Transverse colon (tissue), 4 donors: ENCODE results near the gene JAG1.

Experiments
- CTCF ChIP-seq, 5 experiments: fragments of 200-600 bp in 3 of 5; fragments of 450-650 bp in 2 of 5; sonication (generic) in 3 of 5; IDR thresholded peaks; 1 replicate in 2 of 5; 2 replicates in 3 of 5; pipeline ENCODE4 v1.5.1; 2016 to 2017; ENCODE audit warnings: antibody characterized with exemption in 5 of 5, inconsistent platforms in 3 of 5, mild to moderate bottlenecking in 2 of 5, moderate library complexity in 1 of 5
- POLR2A ChIP-seq: fragments of 450-650 bp; IDR thresholded peaks from one replicate; pipeline ENCODE4 v1.6.1; 2016; ENCODE audit warnings: antibody characterized with exemption, mild to moderate bottlenecking, moderate library complexity
- POLR2AphosphoS5 ChIP-seq, 3 donors: sonication (generic); formaldehyde crosslinking; IDR thresholded peaks; one replicate each; pipeline ENCODE4 v1.6.1; 2016; ENCODE audit warnings: antibody characterized with exemption in 3 of 3

- no peak for TF ChIP-seq CTCF (IDR thresholded peaks at IDR 0.05)
- TF ChIP-seq POLR2AphosphoS5 (IDR thresholded peaks at IDR 0.05): no peak
- TF ChIP-seq POLR2A: no peak
Observed at GRCh38 chr20:10714236-10714975, 40.6 kb upstream of the JAG1 start.
